Activated CD4-positive, alpha-beta T cell treated with anti-CD3 and anti-CD28 coated beads, Interleukin-2, amount 10 ng/mL, durations not matched to agents 7 days and 5 days (primary cell): ENCODE measurements around the gene ACADSB. TPM values are rescaled to one million over a fixed set of nuclear protein-coding genes. Genes with fewer than 3 reads are reported as not detected.

Experiments
- CTCF ChIA-PET: fragments of 350-600 bp; sonication (Branson Sonifier 250); formaldehyde crosslinking; loops from one replicate; lab custom pipeline; 2021; ENCODE audit warnings: antibody characterized with exemption; lab: Charles Lee
- POLR2A ChIA-PET: fragments of 350-600 bp; sonication (Branson Sonifier 250); formaldehyde crosslinking; loops from one replicate; lab custom pipeline; 2021; ENCODE audit warnings: antibody characterized with exemption; lab: Charles Lee
- DNase-seq: peaks from one replicate; pipeline ENCODE4 v3.0.0-alpha.2; 2020
- H3K27ac Mint-ChIP-seq: one replicate; pipeline ENCODE4 v1.8.0; 2021; ENCODE audit warnings: mild to moderate bottlenecking, moderate library complexity, mixed read lengths
- H3K27me3 Mint-ChIP-seq: one replicate; pipeline ENCODE4 v1.8.0; 2021; ENCODE audit warnings: mixed read lengths
- H3K36me3 Mint-ChIP-seq: one replicate; pipeline ENCODE4 v1.8.0; 2021; ENCODE audit warnings: low read depth, mixed read lengths
- H3K4me1 Mint-ChIP-seq: one replicate; pipeline ENCODE4 v1.8.0; 2021; ENCODE audit warnings: mixed read lengths
- H3K4me3 Mint-ChIP-seq: one replicate; pipeline ENCODE4 v1.8.0; 2021; ENCODE audit warnings: mild to moderate bottlenecking, moderate library complexity, mixed read lengths
- H3K9me3 Mint-ChIP-seq: one replicate; pipeline ENCODE4 v1.8.0; 2021; ENCODE audit warnings: mixed read lengths
- total RNA-seq, 2 experiments: library from RNA; stranded (reverse); gene quantifications; one replicate each; pipeline ENCODE4 v1.2.3, GENCODE V29; 2021

The ACADSB gene
- total RNA-seq, 2 experiments from 2014 or later, result 21.4 to 25.1 TPM

DNA sequence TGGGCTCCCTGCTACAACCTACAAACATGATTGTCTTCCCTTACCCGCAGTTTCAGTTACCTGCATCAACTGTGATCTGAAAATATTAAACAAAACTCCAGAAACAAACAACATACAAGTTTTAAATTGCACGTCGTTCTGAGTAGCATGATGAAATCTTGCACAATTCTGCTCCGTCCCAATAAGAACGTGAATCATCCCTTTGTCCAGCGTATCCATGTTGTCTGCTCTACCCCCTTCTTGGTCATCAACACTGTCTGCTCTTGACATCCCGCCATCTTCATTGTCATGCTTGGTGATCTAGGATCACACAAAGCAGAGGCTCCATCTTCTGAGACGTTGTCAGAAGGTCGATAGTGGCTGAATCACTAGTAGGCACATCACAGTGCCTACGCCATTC, 53.9 kb downstream of the ACADSB start:
- Mint-ChIP-seq H3K4me1 (no peaks in the 10 kb centered on the region), H3K4me3 (no peak overlapping the region), H3K36me3 (no peaks in the 10 kb centered on the region), H3K27ac (no peak overlapping the region), H3K9me3 (no peaks in the 10 kb centered on the region), H3K27me3 (peaks cover 14% of the 10 kb centered on the region)
- ChIA-PET POLR2A (no interaction called here), CTCF (no interaction called here)
- no peak for DNase-seq

DNA sequence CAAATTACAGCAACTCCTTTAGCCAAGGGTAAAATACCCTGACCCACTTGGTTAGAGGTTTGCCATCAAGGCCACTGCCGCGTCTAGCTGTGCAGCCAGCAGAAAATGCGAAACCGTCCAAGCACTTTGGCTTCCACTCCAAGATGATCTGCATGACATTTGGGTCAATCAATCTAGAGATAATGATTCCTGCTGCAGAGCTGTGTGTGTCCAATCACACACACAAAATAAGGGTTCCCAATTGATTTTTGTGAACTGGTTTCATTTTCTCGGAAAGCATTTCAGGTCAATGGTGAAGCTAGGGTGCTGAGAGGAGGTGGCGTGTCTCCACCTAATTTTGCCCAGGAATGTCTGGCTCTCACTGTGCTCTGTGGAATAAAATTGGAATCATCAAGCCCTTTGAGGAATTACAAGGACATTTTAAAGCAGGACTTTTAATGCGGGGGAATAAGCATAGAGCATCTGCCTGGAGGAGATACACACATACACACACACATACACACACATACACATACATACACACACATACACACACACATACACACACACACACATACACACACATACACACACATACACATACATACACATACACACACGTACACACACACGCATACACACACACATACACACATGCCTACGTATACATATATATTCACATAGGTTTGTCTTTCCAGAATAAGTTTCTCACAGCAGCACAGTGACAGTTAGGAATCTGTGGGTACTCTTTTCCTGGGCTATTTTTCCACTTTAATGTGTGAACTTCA, 59.5 kb downstream of the ACADSB start:
- Mint-ChIP-seq H3K36me3 (no peaks in the 10 kb centered on the region), H3K4me3 (no peak overlapping the region), H3K4me1 (no peaks in the 10 kb centered on the region), H3K27me3 (peaks cover 13% of the 10 kb centered on the region), H3K9me3 (no peaks in the 10 kb centered on the region), H3K27ac (no peak overlapping the region)
- ChIA-PET CTCF (no interaction called here), POLR2A (no interaction called here)
- no peak for DNase-seq

DNA sequence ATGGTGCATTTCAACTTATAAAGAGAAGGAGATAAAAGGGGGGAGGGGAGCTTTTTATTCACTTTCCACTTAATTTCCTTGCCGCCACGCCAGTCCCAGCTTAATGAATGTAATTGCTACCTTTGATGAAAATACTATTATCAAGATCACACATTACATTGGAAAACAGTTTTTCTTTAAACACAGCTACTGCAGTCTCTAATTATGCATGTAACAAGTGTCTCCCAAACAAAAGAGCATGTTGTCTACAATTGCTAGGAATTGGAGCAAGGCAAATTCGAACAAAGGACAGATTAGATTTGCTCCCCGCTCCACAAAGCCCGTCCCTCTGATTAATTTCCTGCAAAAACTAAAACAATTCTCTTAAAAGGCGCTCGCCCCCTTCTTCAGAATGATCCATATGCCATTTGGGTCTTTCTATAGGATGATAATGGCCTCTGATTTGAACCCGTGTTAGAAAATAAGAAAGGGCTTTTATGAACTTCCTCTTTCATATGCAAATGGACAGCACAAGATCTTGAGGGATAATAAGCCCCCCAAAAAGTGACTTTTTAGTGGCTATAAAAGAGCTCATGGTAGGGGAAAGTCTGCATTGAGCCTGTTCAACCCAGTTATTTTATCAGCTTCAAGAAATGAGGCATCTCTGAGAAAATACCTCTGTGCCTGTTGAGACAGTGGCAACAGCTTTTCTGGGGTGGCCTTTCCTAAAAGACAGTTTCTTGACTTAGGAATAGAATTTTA, 60.6 kb downstream of the ACADSB start:
- ChIA-PET CTCF (no interaction called here), POLR2A (no interaction called here)
- no peak for DNase-seq
- H3K27ac Mint-ChIP-seq, result no peak overlapping the region
- peaks cover 13% of the 10 kb centered on the region for H3K27me3 Mint-ChIP-seq
- no peaks in the 10 kb centered on the region for H3K9me3 Mint-ChIP-seq
- no peak overlapping the region for H3K4me3 Mint-ChIP-seq
- H3K36me3 Mint-ChIP-seq, result no peaks in the 10 kb centered on the region
- H3K4me1 Mint-ChIP-seq, result no peaks in the 10 kb centered on the region

DNA sequence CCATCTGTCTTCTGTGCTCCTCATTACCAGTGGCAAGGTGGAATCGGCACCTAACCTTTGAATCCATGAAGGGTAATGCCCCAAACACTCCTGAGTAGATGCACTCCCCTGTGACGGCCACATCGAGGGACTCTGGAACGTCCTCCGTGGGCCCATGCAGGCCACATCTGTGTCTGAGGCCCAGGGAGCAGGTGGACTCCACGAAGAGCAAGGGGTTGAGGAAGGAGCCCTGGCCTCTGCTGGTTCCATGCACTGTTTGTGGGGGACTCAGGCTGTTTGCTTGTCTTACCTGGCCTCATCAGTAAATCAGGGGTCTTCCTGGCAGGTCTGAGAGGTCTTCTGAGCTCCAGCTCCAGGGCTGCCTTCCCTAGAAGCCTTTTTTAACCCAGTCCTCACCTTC, 64.4 kb downstream of the ACADSB start:
- H3K27ac Mint-ChIP-seq, result no peak overlapping the region
- DNase-seq, result no peak
- POLR2A ChIA-PET, result no interaction called here
- no peaks in the 10 kb centered on the region for H3K36me3 Mint-ChIP-seq
- no peaks in the 10 kb centered on the region for H3K4me1 Mint-ChIP-seq
- CTCF ChIA-PET, result no interaction called here
- H3K4me3 Mint-ChIP-seq, result no peak overlapping the region
- H3K27me3 Mint-ChIP-seq, result peaks cover 7% of the 10 kb centered on the region
- no peaks in the 10 kb centered on the region for H3K9me3 Mint-ChIP-seq

DNA sequence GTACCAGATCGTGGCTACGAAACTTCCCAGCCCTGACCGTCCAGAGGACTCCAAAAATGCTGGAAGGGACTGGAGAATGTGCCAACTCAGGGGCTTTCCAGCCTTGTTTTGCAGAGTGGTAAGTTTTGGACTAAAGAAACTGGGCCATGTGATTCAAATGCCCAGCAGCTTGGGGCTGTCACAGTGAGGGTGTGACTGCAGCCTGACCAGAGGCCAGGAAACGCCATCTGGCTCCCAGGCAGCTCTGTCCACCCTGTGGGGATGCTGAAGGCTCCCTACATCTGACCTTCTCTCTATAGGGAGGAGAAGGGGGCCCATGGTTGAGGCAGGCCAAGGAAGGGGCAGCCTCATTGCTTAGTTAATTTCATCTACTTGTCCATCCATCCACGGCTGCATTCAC, 65.4 kb downstream of the ACADSB start:
- no peaks in the 10 kb centered on the region for H3K36me3 Mint-ChIP-seq
- no peaks in the 10 kb centered on the region for H3K9me3 Mint-ChIP-seq
- CTCF ChIA-PET, result no interaction called here
- peaks cover under 1% of the 10 kb centered on the region for H3K27me3 Mint-ChIP-seq
- POLR2A ChIA-PET, result no interaction called here
- H3K4me1 Mint-ChIP-seq, result no peaks in the 10 kb centered on the region
- DNase-seq, result no peak
- no peak overlapping the region for H3K27ac Mint-ChIP-seq
- H3K4me3 Mint-ChIP-seq, result no peak overlapping the region

DNA sequence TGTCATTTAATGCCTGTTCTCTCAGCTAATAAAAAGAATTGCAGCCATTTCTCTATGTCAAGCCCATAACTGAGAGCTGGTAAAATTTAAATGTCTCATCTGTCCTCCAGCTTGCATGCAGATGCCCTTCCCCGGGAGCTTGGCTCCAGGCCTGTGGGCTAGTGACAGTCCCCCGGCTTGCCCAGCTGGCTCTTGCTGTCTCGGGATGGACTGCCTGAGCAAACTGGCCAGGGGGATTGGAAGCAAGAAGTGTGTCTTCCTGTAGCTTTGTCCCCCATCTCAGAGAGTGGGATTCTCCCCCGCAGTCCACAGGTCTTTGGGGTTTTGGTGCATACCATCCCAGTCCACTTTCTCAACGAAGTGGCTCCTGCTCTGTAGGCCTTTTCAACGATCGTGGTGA, 73.1 kb downstream of the ACADSB start:
- no peaks in the 10 kb centered on the region for H3K36me3 Mint-ChIP-seq
- ChIA-PET POLR2A (no interaction called here), CTCF (no interaction called here)
- H3K27ac Mint-ChIP-seq, result no peak overlapping the region
- no peaks in the 10 kb centered on the region for H3K4me1 Mint-ChIP-seq
- DNase-seq, result no peak
- H3K9me3 Mint-ChIP-seq, result peaks cover 3% of the 10 kb centered on the region
- H3K4me3 Mint-ChIP-seq, result no peak overlapping the region
- H3K27me3 Mint-ChIP-seq, result no peaks in the 10 kb centered on the region

DNA sequence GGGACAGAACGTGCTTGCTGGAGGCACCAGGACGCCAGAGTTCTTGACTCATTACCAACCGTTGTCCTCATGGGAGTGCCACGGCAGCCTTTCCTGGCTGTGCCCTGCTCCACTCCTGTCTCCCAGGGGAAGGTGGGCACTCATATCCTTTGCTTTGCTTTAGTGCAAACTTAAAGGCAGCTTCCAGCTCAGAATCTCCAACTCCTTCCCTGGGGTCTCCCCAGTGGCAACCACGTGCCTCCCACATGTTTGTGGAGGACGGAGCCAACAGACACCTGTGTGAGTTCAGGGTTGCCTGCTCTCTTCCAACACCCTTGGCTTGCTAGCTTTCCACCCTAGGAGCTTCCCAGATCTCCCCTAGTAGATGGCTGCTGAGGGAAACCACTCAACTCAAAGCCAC, 75.0 kb downstream of the ACADSB start:
- H3K27me3 Mint-ChIP-seq, result no peaks in the 10 kb centered on the region
- no peak for DNase-seq
- no peak overlapping the region for H3K27ac Mint-ChIP-seq
- H3K36me3 Mint-ChIP-seq, result no peaks in the 10 kb centered on the region
- H3K4me1 Mint-ChIP-seq, result no peaks in the 10 kb centered on the region
- POLR2A ChIA-PET, result no interaction called here
- H3K4me3 Mint-ChIP-seq, result no peak overlapping the region
- CTCF ChIA-PET, result no interaction called here
- H3K9me3 Mint-ChIP-seq, result peaks cover 3% of the 10 kb centered on the region

DNA sequence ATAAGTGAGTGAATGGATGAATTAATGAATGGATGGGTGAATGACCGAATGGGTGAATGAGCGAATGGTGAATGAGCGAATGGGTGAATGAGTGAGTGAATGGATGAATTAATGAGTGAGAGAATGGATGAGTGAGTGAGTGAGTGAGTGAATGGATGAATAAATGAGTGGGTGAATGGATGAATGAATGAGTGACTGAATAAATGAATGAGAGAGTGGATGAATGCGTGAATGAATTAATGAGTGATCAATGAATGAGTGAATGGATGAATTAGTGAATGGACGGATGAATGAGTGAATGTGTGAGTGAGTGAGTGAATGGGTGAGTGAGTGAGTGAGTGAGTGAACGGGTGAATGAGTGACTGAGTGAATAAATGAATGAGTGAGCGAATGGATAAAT, 77.5 kb downstream of the ACADSB start:
- Mint-ChIP-seq H3K9me3 (peaks cover 3% of the 10 kb centered on the region), H3K27ac (no peak overlapping the region), H3K36me3 (no peaks in the 10 kb centered on the region), H3K4me1 (no peaks in the 10 kb centered on the region), H3K27me3 (no peaks in the 10 kb centered on the region), H3K4me3 (no peak overlapping the region)
- no peak for DNase-seq
- CTCF ChIA-PET, result no interaction called here
- POLR2A ChIA-PET, result no interaction called here

DNA sequence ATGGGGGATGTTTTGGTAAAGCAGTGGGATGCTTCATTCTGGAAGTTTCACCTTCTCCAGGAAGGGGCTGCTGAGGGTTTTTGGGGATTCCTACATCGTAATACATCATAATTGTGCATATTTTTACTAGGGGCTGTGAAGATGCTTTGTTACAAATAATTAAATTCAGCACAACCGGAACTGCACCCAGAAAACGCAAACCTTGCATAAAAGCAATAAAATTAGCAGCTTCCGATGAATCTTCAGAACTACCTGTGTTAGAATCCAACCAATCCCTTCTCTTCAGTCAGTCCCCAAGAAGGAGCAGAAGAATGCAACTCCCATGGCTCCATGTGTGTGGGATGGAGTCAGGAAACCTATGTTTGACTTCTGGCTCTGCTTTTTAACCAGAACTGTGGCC, 78.5 kb downstream of the ACADSB start:
- ChIA-PET POLR2A (no interaction called here), CTCF (no interaction called here)
- H3K4me1 Mint-ChIP-seq, result no peaks in the 10 kb centered on the region
- no peaks in the 10 kb centered on the region for H3K36me3 Mint-ChIP-seq
- H3K9me3 Mint-ChIP-seq, result peaks cover 3% of the 10 kb centered on the region
- H3K4me3 Mint-ChIP-seq, result no peak overlapping the region
- H3K27me3 Mint-ChIP-seq, result no peaks in the 10 kb centered on the region
- no peak for DNase-seq
- H3K27ac Mint-ChIP-seq, result no peak overlapping the region

DNA sequence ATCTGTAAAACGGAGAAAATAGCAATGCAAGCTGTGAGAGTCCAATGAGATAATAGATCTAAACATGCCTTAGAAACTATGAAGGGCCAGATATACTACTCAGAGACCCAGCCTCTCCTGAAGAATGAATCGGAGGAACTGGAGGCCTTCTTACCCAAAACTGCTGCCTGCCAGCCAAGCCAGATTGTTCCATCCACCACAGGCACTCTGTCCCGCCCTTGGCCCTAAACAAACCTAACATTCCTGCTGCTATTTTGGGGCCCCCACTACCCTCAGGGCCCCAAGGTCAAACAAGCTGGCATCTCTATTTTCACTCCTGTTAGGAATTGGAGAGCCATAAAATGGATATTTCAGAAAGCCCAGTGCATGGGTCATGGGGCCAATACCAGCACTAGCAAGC, 79.0 kb downstream of the ACADSB start:
- ChIA-PET POLR2A (no interaction called here), CTCF (no interaction called here)
- H3K4me1 Mint-ChIP-seq, result no peaks in the 10 kb centered on the region
- H3K27me3 Mint-ChIP-seq, result no peaks in the 10 kb centered on the region
- no peak overlapping the region for H3K4me3 Mint-ChIP-seq
- H3K27ac Mint-ChIP-seq, result no peak overlapping the region
- no peaks in the 10 kb centered on the region for H3K36me3 Mint-ChIP-seq
- peaks cover 3% of the 10 kb centered on the region for H3K9me3 Mint-ChIP-seq
- DNase-seq, result no peak

DNA sequence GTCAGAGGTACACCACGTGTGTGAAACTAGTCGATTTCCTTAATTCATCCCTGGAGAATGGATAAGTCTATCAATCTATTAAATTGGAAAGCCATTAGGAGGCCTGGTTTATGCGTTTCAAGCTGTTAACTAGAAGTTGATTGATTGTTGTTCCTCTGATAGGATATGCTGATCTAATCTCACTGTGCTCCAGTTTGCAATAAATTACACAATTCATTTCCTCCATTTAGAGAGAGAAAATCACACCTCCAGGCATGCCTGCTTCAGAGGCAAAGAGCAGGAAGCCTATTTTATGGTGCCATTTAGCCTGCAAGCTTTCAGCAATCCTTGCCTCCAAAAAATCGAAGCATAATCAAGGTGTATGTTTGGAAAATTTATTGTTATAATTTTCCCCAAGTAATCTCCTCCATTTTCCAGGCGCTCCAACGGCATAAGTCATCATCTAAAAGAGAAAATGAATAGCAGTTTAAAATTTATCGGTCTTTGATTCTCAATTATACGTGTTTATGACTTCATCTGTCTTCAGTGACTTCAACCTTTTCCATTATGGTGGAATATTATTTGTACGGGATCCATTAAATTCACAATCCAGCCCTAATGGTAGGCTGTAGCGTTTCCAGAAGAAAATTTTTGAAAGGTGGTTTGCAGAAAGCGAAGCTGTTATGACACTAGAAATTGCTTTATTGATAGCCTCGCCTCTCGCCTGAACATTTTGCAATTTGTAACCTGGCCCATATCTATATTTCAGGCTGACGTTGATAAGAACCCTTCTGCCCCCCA, 84.0 kb downstream of the ACADSB start:
- CTCF ChIA-PET, result interaction anchor here (1.1 kb wide), 1 partner anchor 53 kb away, joined by 3 read pairs; no protein-coding TSS in a partner anchor
- H3K36me3 Mint-ChIP-seq, result no peaks in the 10 kb centered on the region
- no peak overlapping the region for H3K4me3 Mint-ChIP-seq
- no peaks in the 10 kb centered on the region for H3K9me3 Mint-ChIP-seq
- no peak for DNase-seq
- no peak overlapping the region for H3K27ac Mint-ChIP-seq
- no peaks in the 10 kb centered on the region for H3K27me3 Mint-ChIP-seq
- H3K4me1 Mint-ChIP-seq, result no peaks in the 10 kb centered on the region
- POLR2A ChIA-PET, result no interaction called here

DNA sequence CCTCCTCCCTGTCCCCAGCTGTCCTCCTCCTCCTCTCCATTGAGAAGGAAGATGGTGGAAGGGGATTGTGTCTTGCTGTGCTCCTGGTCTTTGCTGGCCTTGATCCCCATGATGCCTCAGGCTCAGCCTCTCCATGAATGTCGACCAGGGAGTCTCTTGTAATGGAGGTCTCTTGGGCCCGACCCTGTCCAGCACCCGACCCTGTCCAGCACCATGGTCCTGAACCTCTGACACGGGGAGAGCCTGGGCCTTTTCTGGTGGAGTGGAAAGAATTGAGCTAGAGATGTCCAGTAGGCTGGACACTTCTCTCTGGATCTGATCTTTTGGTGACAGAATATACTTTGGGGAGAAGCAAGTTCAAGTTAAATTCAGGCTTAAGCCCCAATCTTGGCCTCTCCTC, 84.7 kb downstream of the ACADSB start:
- CTCF ChIA-PET, result interaction anchor here (1.1 kb wide), 1 partner anchor 53 kb away, joined by 3 read pairs; no protein-coding TSS in a partner anchor
- no peaks in the 10 kb centered on the region for H3K4me1 Mint-ChIP-seq
- no peak overlapping the region for H3K27ac Mint-ChIP-seq
- no peaks in the 10 kb centered on the region for H3K9me3 Mint-ChIP-seq
- no peak overlapping the region for H3K4me3 Mint-ChIP-seq
- no peak for DNase-seq
- no peaks in the 10 kb centered on the region for H3K36me3 Mint-ChIP-seq
- POLR2A ChIA-PET, result no interaction called here
- no peaks in the 10 kb centered on the region for H3K27me3 Mint-ChIP-seq

DNA sequence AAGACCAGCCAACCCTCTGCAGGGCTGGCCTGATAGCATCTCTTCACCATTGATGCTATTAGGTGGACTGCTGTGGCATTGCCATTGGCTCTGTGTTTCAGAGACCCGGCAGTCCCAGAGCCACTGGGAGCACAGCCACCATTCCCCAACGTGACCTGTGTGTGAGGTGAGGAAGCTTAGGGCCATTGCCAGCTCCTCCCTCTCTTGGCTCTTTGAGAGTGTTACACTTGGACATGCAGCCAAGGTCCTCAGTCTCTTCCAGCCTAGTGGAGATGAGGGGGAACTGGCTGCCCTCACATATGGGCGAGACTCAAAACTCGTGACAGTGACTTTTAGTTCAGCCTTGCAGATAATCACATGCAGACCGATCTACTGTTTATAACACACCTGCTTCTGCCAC, 87.6 kb downstream of the ACADSB start:
- H3K27ac Mint-ChIP-seq, result no peak overlapping the region
- no peaks in the 10 kb centered on the region for H3K27me3 Mint-ChIP-seq
- CTCF ChIA-PET, result no interaction called here
- POLR2A ChIA-PET, result no interaction called here
- no peaks in the 10 kb centered on the region for H3K36me3 Mint-ChIP-seq
- DNase-seq, result no peak
- no peak overlapping the region for H3K4me3 Mint-ChIP-seq
- H3K4me1 Mint-ChIP-seq, result no peaks in the 10 kb centered on the region
- H3K9me3 Mint-ChIP-seq, result no peaks in the 10 kb centered on the region
